HuH-7 (cell line): ENCODE measurements around the gene HOXA10.

Source experiments
- DNase-seq: peaks from one replicate; pipeline ENCODE4 v3.0.0; 2011; ENCODE audit warnings: low spot score

The HOXA10 gene

DNA sequence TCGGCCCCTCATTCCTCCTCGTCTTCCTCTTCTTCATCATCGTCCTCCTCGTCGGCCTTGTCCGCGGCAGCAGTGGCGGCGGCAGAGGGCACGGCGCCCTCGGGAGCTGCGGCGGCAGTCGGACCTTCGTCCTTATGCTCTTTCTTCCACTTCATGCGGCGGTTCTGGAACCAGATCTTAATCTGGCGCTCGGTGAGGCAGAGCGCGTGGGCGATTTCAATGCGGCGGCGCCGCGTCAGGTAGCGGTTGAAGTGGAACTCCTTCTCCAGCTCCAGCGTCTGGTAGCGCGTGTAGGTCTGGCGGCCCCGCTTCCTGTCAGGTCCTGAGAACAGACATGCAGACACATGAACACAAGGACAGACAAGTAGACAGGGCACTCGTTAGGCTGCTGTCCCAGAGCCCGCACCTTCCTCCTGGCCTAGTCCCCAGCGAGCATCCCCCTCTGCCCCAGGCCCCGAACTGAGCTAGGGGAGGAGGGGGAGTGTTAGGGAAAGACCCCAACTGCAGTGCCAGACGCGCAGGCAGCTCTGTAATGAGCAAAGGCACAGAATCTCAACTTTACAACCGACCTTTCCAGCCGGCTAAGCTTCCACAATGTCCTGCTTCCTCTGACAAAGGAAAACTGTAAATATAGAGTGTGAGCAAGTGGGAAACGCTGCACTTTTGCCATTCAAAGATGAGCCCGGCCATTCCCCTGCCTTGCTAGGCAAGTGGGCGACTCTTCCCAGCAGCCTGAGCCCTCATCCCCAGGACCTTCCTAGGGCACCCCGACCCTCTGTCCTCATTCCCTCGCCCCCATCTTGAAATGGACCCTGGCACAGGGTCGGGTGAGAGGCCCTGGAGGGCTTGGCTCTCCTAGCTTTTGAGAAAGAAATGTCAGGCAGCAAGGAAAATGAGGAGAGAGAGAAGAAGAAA is 19.0 kb downstream of the HOXA10 start:
- no peak for DNase-seq

DNA sequence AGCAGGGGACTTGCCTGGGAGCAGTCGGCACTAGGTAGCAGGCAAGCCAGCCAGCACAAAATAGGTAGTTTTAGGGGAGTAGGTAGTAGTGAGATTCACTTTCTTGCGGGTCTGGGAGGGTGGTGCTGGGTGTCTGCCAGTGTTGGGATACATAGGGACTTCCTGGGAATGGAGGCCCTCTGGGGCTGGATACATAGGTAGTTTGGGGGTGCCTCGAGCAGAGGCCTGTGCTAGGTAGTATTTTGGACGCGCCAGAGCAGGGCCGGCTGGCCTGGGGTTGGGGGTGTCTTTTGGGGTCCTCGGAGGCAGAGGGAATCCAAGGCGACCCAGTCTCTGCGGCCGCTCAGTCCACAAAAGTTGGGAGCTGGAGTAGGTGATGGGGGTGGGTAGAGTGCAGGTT is 19.8 kb downstream of the HOXA10 start:
- DNase-seq = no peak

DNA sequence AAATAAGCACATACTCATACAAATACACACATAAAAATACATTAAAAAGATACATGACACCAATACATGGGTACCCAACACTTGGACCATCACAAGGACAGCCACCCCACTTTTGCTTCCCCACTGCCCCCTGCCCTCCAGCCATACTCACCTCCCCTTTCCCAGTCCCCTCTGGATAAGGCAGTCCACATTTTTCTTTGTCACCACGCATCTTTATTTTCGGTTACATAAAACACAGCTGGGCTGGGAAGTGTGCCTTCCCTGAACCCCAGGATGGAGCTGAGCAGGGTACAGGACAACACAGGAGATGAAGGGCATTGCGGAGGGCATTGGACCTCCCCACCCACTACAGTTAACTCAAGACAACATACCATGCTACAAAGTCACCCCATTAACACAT is 20.6 kb downstream of the HOXA10 start:
- no peak for DNase-seq

DNA sequence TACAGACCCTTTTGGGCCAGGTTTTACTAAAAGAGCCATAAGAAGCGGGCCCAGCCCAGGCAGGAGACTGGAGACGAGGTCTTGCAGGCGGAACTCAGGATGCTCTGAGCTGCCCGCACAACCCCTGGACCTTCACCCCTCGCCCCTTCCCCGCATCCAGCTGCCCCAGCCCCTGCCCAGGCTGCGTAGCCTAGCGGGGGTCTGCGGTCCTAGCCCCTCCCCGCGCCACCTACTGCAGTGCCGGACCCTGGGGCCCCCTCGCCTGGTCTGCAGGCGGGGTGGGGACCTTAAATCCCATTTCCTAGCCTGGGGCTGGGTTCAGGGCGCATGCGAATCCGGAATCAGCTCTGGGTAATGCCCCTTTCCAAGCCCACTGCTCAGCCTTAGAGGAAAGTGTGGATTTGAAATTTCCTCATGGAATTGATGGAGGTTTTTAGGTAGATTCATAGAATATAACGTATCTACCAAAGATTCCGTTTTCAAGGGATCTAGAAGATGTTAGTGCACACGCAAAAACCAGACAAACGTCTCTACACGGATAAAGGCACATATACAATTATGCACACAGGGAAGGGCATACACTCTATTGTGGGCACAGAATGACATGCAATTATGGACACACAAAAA is 21.2 kb downstream of the HOXA10 start:
- no peak for DNase-seq

DNA sequence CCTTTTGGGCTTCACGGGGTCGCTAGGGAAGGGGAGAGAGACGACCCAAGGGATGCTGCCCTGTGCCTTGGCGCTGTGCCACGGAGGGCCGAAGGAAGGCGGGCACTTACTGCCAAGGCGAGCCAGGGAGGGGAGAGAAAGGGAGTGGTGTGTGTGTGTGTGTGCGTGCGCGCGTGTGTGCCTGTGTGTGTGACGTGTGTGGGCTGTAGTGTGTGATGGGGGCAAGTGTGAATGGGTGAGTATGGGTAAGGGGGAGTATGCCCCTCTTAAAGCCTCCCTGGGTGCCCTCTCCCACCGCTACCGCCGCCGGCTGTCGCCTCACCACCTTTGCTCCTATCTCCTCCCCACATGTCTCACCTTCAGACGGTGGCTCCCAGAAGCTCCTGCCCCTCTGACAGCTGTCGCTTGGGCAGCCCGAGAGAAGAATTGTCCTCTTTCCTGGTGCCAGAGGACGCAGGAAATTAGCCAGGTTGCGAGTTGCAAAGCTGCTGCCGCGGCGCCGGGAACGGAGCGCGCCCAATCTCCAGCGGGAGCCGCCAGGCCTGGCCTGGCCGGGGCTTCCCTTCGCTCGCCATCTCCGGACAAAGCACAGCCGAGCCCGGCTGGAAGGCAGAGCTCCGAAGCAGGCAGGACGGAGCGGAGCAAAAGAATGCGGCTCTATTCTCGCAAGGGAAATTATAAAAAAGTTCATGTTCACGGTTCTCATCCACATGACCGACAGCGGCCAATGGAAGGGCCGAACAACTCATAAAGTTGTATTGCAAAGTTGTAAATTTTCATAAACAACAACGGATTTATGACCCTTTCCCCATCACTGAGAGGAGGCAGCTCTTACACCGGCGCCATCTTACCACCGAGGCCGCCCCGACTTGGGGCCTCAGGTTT is 21.9 kb downstream of the HOXA10 start, which contains the start of gene HOXA3:
Gene HOXA3 (minus strand): TSS at position 653 of the 885 bp plus-strand sequence. CDS start 41,943 bp downstream, outside the sequence.
- no peak for DNase-seq

DNA sequence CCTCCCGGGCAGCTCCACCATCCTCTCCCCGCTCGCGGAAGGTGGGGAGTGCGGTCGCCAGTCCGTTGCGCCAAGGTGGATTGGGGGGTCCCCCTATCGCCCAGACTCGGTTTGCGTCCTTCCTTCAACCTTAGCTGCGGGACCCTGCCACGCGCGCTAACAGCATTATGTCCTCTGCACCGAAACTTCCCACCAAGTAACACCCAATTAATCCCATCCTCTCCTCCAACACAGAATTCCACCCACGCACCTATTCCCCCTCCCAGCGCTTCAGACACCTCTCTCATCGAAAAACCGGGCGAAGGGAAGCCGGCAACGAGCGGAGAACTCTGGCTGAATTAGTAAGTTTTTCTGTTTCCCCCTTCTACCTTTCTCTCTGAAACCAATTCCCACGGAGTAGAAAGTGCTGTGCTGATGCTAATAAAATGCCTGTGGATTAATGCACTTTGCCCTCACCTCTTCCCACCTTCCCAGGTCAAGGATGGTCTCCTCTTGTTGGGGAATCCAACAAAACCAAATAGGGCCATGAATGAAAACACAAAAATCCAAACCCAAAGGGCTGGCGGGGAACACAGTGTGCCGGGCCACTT is 22.7 kb downstream of the HOXA10 start:
- no peak for DNase-seq

DNA sequence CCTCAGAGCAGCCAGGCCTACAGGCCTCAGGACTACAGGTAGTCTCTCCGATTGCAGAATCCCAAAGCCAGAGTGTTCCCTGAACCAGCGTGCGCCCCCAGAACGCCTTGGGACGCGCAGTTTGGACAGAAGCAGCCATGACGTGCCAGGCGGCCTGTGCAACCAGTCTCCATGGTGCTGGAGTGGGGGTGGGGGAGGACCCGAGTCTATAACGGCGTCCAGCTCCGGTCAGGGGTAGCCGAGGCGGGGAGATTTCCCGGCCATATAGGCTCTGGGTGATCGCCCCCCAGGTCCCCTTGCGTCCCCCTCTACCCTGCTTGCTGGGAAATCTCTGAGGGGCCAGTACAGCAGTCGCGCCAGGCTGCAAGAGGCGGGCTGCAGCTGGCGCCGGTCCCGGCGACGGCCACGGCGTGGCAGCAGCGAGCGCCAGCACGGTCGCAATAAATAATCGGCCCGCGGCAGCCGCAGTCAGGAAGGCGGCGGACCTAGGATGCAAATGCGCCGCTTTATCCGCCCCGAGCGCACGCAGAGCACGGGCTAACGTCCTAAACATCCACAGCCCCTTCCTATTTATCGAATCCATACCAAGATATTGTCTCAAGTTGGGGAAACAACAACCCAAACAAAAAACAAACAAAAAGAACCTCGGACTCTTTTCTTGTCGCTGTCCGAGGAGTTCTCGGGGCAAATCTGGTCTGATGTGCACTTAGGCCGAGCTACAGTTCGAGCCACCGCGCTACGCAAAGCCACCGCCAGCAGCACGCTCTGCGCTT is 23.4 kb downstream of the HOXA10 start:
- DNase-seq = peak; percentile 92

DNA sequence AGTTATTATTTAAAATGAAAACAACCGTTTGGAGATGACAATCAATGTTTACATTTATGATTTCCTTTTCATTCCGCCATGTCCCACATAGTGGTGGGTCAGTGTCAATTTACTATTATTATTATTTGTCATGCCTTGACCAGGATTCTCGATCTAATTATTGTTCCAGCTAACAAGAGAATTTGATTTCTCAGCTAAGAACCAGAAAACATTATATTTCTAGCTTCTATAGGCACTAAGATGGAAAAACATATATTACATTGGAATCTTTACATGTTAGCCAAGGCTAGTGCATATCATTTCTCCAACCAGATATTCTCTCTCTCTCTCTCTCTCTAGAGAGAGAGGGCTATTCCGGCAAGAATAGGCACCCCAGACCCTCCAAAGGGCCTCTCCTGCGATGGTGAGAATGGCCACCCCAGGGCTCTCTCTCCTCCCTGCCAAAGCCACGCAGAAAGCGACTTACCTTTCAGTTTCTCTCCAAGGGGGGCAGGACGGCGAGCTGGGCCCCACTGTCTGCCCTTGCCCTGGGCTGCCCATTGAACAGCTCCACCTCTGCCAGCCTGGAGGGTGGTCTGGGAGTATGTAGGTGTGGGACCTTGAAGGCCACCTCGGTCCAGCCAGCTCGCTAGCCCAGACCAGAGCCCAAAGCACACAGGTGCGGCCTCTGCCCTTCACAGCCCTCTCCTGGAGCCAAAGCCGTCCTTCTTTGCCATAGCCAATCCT is 24.1 kb downstream of the HOXA10 start:
- no peak for DNase-seq

DNA sequence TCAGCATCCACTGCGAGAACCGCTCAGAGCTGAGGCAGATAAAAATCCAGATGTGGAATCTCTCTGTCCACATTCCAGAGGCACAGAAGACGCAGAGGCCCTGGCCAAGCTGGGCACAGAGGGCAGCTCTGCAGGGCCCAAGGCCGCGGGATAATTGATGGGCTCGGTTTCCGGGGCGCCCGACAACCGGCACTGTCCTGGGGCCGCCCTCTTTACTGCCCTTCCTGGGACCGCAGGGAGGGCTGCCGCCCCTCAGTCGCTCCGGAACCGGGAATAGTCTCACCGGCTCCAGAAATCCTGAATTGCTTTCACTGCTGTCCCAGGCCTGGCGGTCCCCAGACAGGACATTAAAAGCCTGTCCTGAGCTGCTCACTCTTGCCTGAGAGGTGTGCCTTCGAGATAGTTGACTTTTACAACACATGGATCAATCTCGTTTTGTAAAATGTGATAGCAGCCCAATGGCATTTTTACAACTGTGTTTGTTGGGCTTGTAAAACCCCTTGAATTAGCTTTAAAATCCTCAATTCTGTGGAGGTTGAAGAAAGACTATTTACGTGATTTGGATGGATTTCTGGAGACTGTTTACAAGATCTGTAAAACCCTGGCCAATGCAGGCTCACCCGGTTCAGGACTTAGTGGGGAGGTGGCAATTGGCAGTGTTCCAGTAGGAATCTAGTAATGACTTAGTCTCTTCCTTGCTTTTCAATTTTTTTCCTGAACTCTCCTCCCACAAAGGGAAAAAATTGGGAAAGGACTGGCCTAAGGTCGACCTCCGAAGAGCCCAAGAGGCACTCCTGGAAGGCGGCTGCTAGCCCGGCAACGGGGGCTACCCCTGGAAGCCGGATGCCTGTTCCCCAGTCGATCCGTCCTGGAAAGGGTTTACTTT is 25.1 kb downstream of the HOXA10 start:
- no peak for DNase-seq

DNA sequence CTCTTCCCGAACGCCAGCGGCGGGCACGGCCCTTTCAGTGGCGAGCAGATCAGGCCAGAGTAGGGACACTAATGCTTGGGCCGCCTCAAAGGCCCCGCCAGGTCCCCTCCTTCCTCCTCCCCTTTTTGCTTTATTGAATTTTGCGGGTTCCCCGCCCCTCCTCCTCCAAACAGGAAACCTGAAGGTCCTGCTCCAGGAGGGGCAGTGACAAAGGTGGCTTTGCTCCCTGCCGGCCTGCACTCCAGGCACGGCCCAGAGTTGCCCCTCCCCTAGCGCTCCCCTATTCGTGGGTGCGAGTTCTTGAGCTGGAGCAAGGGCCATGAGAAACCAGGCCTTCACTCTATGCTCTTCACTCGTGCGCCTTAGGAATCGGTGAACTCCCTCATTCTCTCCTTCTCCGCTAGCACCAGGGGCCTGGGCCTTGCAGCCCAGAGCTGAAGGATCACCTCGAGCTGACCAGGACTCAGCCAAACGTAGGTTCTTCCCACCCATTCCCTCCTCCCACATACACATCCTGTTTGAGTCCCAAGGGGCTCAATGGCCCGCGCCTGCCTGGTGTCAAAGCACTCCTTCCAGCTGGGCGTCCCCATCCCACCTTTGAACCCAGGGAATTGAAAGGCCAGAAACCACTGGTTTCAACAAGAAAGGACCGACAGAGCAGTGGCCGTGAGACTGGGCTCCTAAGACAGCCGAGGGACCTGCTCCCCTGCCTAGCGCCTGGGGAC is 25.9 kb downstream of the HOXA10 start:
- no peak for DNase-seq

DNA sequence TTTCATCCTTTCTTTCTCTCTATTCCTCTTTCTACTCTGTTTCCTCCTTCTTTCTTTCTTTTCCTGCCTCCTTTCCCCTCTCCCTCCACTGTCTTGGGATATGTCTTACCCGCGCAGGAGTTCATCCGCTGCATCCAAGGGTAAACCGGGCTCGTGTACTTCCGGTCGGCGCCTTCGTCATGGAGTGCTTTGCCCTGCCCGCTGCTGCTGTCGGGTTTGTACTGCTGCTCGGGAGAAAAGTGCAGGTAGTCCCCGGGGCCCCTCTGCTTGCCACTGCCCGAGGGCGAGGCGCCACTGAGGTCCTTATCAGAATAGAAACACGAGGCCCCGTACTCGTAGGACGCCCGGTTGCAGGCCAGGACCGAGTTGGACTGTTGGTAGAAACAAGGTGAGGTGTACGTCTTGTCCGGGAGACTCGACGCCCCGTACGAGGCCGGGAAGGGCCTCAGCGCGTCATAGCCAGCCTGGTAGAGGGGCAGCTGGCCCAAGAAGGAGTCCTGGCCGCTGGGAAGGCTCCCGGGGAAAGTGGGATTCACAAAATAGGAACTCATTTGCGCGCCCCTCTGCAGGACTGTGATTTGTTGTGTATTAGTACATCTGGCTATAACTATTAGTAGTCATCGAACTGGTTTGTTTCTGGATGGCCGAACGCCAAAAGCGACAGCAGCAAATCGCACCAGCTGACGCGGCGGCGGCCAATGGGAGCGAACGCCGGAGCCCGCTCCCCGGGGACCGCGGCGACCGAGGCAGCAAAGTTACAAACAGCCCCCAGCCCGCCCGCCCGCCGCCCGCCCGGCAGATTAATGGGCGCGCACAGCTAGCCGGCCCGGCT is 26.7 kb downstream of the HOXA10 start, which contains the start of gene HOXA6:
Gene HOXA6 (minus strand): TSS at position 576 of the 832 bp plus-strand sequence. CDS start 25 bp downstream, at position 551.
- no peak for DNase-seq

DNA sequence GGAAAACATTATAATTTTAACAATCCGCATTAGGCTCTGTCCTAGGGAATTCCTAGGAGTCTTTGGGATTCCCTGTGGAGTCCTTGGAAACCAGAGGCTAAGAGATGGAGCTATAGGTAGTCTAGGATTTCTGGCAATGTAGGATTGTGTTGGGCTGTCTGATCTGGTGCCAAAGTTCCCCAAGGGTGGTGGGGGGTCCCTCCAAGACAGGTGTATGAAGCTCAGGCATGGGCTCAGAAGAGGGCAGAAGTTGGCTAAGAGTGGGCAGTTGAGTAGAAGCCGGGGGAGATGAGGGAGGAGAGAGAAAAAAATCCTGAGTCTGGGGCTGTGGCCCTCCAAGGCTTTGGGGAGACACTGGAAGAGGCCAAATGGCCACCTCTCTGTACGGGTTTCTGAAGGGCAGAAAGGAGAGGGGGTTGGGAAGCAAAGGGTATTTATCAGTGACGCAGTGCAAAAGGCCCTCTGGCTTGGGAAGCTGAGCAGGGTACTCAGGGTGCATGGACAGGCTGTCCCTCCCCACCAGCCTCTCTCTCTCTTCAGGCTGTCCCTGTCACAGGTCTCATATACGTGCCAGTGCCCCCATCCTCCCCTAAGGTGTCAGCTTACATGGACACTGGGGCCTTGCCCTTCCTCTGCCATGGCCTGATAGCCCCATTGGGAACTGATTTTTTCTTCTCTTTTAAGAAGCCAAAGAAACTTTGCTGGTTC is 27.5 kb downstream of the HOXA10 start:
- no peak for DNase-seq

DNA sequence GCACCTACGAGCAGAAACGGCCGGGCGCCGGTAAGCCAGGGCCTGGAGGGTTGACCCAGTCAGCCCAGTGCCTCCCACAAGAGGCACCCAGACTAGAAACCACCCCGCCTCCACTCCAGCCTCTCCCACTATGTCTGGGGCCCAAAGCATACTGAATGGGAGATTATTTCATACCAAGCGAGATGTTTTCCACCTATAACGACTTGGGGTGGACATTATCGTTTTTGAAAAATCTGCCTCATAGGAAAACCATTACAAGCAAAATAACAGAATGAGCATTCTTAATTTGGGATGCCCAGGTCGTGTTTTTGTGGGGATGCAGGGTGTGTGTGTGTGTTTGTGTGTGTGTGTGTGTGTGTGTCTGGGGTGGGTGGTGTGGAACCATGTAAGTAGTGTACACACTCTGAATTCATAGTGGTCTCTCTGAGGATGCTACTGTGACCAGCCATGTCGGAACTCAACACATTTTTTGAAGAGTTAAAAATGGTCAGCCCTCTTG is 28.2 kb downstream of the HOXA10 start:
- no peak for DNase-seq

DNA sequence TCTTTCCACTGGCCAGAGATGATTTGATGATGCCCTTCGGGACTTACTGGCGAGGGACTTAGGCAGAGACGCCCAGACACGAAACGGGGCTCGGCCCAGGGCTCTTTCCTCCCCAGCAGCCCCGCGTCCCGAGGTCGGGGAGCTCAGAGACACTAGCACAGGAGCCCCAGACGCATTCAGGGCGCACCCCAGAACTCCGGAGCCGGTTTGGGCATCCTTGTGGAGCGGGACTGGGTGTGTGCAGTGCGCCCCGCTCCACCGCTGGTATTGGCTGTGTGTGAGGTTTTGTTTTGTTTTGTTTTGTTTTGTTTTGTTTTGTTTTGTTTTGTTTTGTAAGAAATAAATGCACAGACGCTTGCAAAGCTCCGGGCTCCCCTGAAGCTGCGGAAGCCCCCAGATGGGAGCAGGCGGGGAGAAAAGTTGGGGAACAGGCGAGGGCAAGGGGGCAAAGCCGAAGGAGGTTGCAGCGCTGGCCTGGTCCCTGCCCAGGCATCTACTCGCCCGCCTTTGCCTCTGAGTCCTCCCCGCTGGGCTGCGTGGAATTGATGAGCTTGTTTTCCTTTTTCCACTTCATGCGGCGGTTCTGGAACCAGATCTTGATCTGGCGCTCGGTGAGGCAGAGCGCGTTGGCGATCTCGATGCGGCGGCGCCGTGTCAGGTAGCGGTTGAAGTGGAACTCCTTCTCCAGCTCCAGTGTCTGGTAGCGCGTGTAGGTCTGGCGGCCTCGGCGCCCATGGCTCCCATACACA is 28.8 kb downstream of the HOXA10 start:
- no peak for DNase-seq

DNA sequence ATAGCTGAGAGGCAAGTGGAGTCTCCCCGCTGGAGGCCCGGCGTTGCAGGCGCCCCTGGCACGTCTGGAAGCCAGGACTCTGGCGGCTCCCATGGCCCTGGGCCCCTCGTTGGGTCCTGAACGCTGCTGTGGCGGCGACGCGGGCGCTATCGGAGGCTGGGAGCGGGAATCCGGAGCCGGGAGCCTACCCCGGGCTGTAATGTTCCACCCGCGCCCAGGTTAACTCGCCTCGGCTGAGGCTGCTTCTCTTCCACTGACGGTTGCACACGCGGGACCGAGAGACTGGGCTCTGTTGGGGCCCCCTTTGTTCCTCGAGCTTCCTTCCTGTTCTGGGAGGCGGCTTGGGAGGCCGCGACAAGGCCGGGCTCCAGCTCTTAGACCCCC is 29.3 kb downstream of the HOXA10 start:
- DNase-seq = no peak
